ENCODE measurements around the gene KLHDC7B.

KLHDC7B gene

GRCh38 chr22:50570861-50571260, 25.2 kb downstream of the KLHDC7B start:
- Histone ChIP-seq H3K4me1 (peaks cover 47% of the 10 kb centered on the region), H3K36me3 (peaks cover 79% of the 10 kb centered on the region), H3K4me3 (no peak overlapping the region), H3K4me2 (peak overlapping the region; percentile 83), H3K27me3 (no peaks in the 10 kb centered on the region), H4K20me1 (peaks cover 59% of the 10 kb centered on the region), H3K27ac (no peak overlapping the region), H3K9ac (0 out of 2 replicates have a peak overlapping the region, but pooled peaks have one; percentile 15), H3K9me3 (peaks cover 5% of the 10 kb centered on the region; the same call in 1 of the 2 replicates)
- TF ChIP-seq Cebpa-rat (IDR thresholded peaks at IDR 0.05), result no peak

- peaks cover 85% of the 10 kb centered on the region for H3K36me3 ChIP-seq
- H3K4me2 ChIP-seq, result peak overlapping the region; percentile 83
- no peaks in the 10 kb centered on the region for H3K27me3 ChIP-seq
- H3K27ac ChIP-seq, result no peak overlapping the region
- H3K9me3 ChIP-seq, result peaks cover 5% of the 10 kb centered on the region; the same call in 1 of the 2 replicates
- peaks cover 66% of the 10 kb centered on the region for H4K20me1 ChIP-seq
- no peak overlapping the region for H3K4me3 ChIP-seq
- H3K9ac ChIP-seq, result no peak overlapping the region
- H3K4me1 ChIP-seq, result peaks cover 47% of the 10 kb centered on the region
- no peak for TF ChIP-seq Cebpa-rat (IDR thresholded peaks at IDR 0.05)
These were observed 25.8 kb downstream of the KLHDC7B start for GRCh38 chr22:50571264-50572175.

GRCh38 chr22:50572965-50573364, 27.3 kb downstream of the KLHDC7B start:
- no peaks in the 10 kb centered on the region for H3K27me3 ChIP-seq
- peaks cover 5% of the 10 kb centered on the region; the same call in 1 of the 2 replicates for H3K9me3 ChIP-seq
- peaks cover 66% of the 10 kb centered on the region for H4K20me1 ChIP-seq
- TF ChIP-seq Cebpa-rat (IDR thresholded peaks at IDR 0.05), result no peak
- H3K4me2 ChIP-seq, result no peak overlapping the region
- no peak overlapping the region for H3K4me3 ChIP-seq
- H3K27ac ChIP-seq, result no peak overlapping the region
- H3K9ac ChIP-seq, result no peak overlapping the region
- peaks cover 47% of the 10 kb centered on the region for H3K4me1 ChIP-seq
- H3K36me3 ChIP-seq, result peaks cover 87% of the 10 kb centered on the region

- Histone ChIP-seq H3K4me3 (no peak overlapping the region), H3K4me2 (no peak overlapping the region), H3K36me3 (peaks cover 85% of the 10 kb centered on the region), H3K27me3 (no peaks in the 10 kb centered on the region), H4K20me1 (peaks cover 61% of the 10 kb centered on the region), H3K9me3 (peaks cover 5% of the 10 kb centered on the region; the same call in 1 of the 2 replicates), H3K27ac (no peak overlapping the region), H3K4me1 (peaks cover 40% of the 10 kb centered on the region), H3K9ac (no peak overlapping the region)
- TF ChIP-seq Cebpa-rat (IDR thresholded peaks at IDR 0.05), result no peak
These were observed 28.0 kb downstream of the KLHDC7B start for GRCh38 chr22:50573491-50574382.

GRCh38 chr22:50574383-50574755, 28.7 kb downstream of the KLHDC7B start:
- Histone ChIP-seq H4K20me1 (peaks cover 54% of the 10 kb centered on the region), H3K36me3 (peaks cover 85% of the 10 kb centered on the region), H3K27me3 (no peaks in the 10 kb centered on the region), H3K27ac (no peak overlapping the region), H3K9ac (no peak overlapping the region), H3K9me3 (peaks cover under 1% of the 10 kb centered on the region; the same call in 1 of the 2 replicates), H3K4me2 (no peak overlapping the region), H3K4me3 (no peak overlapping the region), H3K4me1 (peaks cover 33% of the 10 kb centered on the region)
- no peak for TF ChIP-seq Cebpa-rat (IDR thresholded peaks at IDR 0.05)

- Histone ChIP-seq H3K4me3 (no peak overlapping the region), H3K9ac (no peak overlapping the region), H3K36me3 (peaks cover 90% of the 10 kb centered on the region), H3K27me3 (no peaks in the 10 kb centered on the region), H4K20me1 (peaks cover 43% of the 10 kb centered on the region), H3K4me2 (no peak overlapping the region), H3K4me1 (peaks cover 29% of the 10 kb centered on the region), H3K27ac (no peak overlapping the region), H3K9me3 (no peaks in the 10 kb centered on the region)
- TF ChIP-seq Cebpa-rat (IDR thresholded peaks at IDR 0.05), result no peak
These were observed 29.8 kb downstream of the KLHDC7B start for GRCh38 chr22:50575426-50575941.

GRCh38 chr22:50576070-50576469, 30.4 kb downstream of the KLHDC7B start:
- H4K20me1 ChIP-seq, result peaks cover 38% of the 10 kb centered on the region
- peaks cover 25% of the 10 kb centered on the region for H3K4me1 ChIP-seq
- H3K4me3 ChIP-seq, result no peak overlapping the region
- no peaks in the 10 kb centered on the region for H3K27me3 ChIP-seq
- H3K4me2 ChIP-seq, result no peak overlapping the region
- H3K36me3 ChIP-seq, result peaks cover 90% of the 10 kb centered on the region
- no peaks in the 10 kb centered on the region for H3K9me3 ChIP-seq
- H3K27ac ChIP-seq, result no peak overlapping the region
- TF ChIP-seq Cebpa-rat (IDR thresholded peaks at IDR 0.05), result no peak
- no peak overlapping the region for H3K9ac ChIP-seq

- TF ChIP-seq Cebpa-rat (IDR thresholded peaks at IDR 0.05), result no peak
- no peak overlapping the region for H3K4me2 ChIP-seq
- H3K36me3 ChIP-seq, result peaks cover 85% of the 10 kb centered on the region
- no peak overlapping the region for H3K4me3 ChIP-seq
- peaks cover 25% of the 10 kb centered on the region for H3K4me1 ChIP-seq
- no peak overlapping the region for H3K27ac ChIP-seq
- H3K9ac ChIP-seq, result no peak overlapping the region
- no peaks in the 10 kb centered on the region for H3K27me3 ChIP-seq
- H3K9me3 ChIP-seq, result no peaks in the 10 kb centered on the region
- peaks cover 34% of the 10 kb centered on the region for H4K20me1 ChIP-seq
These were observed 31.4 kb downstream of the KLHDC7B start for GRCh38 chr22:50576806-50577696.

GRCh38 chr22:50577697-50577986, 31.9 kb downstream of the KLHDC7B start:
- no peaks in the 10 kb centered on the region for H3K9me3 ChIP-seq
- TF ChIP-seq Cebpa-rat (IDR thresholded peaks at IDR 0.05), result no peak
- H3K27me3 ChIP-seq, result no peaks in the 10 kb centered on the region
- no peak overlapping the region for H3K27ac ChIP-seq
- peaks cover 29% of the 10 kb centered on the region for H4K20me1 ChIP-seq
- peaks cover 80% of the 10 kb centered on the region for H3K36me3 ChIP-seq
- H3K4me2 ChIP-seq, result no peak overlapping the region
- H3K4me1 ChIP-seq, result peaks cover 20% of the 10 kb centered on the region
- no peak overlapping the region for H3K4me3 ChIP-seq
- no peak overlapping the region for H3K9ac ChIP-seq
